Stimulated activated CD4-positive, alpha-beta T cell treated with anti-CD3 and anti-CD28 coated beads, Interleukin-1b, Interleukin-23, amount 100 ng/mL, for 1 hour (primary cell): Measurements from ENCODE around the gene SOST.

ENCODE experiments used
- DNase-seq, 2 donors: peaks; one replicate each; pipeline ENCODE4 v3.0.0-alpha.2; 2020; ENCODE audit warnings: low read depth in 2 of 2

The SOST gene

DNA sequence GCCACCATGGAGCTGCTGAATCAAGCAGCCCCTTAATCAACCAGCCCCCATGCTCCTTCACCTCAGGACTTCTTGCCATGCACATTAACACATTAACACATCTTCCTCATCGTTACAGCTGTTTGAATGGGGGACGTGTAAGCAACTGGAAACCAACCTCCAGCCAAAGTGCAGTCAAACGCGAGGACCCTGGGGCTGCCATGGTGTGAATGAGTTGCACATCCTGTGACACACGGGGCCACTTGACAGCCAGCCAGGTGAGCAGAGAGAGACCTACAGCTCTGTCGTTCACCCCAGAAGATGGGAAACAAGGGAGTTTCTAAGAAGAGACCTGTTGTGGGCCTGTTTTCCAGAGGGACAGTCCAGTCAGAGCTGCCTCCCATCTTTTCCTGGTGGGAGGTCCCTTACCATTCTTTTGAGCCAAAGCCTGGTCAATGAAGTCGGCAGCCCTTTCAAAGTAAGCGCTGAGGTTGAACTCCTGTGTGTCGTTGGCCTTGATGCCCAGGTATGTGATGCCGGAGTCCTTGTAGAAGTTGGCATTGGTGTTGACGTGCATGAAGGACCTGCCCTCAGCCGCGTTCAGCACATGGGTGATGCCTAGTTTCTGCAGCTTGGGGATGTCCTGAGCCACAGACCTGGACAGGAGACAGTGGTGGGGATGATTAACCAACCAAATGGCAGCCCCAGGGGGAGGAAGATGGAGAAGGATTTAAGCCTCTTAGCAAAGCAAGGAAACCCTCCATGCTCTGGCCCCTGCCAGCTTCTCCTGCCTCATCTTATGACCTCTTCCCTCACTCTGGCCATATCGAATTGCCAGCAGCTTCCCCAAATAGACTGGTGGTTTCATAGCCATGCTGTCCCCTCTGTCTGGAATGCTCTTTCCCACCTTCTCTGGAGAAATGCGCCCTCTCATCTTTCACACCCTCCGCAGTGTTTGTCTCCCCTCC lies 16.0 kb upstream of the SOST start:
- no peak for DNase-seq

GRCh38 chr17:43772877-43773648 lies 14.5 kb upstream of the SOST start:
- DNase-seq: no peak

GRCh38 chr17:43771463-43771862 lies 12.9 kb upstream of the SOST start:
- no peak for DNase-seq

DNA sequence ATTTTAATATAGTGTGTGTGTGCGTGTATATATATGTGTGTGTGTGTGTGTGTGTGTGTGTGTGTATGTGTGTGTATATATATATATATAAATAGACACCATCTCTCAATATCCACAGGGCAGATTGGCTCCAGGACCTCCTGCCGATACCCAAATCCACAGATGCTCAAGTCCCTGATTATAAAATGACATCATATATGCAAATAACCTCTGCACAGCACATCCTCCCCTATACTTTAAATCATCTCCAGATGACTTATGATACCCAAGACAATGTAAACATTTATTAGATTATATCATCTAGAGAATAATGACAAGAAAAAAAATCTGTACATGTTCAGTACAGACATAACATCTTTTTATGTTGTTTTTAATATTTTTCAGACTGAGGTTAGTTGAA lies 12.4 kb upstream of the SOST start:
- DNase-seq: no peak

DNA sequence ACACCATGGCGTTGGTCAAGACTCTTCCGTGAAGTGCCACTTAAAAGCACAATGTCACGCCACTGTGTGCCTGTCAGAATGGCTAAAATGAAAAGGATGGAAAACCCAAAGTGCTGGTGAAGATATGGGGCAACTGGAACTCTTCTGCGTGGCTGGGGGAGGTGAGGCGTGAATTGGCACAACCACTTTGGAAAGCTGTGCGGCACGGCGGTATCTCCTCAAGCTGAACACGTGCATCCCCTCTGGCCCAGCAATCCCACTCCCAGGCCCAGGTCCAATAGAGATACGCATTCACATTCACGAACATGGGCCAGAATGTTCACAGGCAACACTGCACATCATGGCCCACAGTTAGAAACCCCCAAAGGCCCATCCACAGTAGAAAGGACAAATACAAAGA lies 11.3 kb upstream of the SOST start:
- DNase-seq: no peak

DNA sequence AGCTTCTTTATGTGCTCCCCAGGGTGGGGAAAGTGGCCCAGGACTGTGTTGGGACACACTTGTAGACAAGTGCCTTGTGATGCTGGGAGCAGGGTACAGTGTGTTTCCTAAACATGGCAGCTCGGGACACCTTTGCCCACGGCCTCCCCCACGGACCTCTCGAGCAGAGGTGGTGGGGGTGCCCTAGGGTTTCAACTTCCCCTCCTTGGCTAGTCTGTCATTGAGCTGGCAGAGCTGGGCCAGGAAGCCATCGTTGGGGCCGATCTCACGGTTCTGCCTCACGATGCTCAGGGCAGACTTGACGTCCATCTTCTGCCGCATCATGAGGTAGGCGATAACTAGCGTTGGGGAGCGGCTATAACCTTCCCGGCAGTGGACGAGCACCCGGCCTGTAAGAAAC lies 10.8 kb upstream of the SOST start:
- DNase-seq: no peak

- no peak for DNase-seq
These were observed 10.4 kb upstream of the SOST start for GRCh38 chr17:43768943-43769342.

DNA sequence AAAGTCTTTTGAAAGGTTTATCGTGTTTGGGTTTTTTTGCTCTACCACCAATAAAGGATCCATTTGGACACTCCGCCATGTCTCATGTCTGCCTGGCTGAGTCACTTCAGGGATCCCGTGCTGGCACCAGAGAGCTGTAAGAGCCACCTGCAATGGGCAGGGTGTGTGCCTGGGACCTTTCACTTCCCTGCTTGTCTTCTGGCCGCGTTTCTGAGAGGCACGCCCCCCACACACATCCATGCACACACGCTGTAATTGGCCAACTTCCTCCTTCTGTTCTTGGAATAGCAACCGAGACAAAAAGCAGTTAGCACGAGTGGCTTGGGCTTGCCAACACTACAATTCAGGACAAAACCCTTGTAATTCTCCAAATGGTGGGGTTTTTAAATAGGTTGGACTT lies 9.8 kb upstream of the SOST start:
- DNase-seq: no peak

DNA sequence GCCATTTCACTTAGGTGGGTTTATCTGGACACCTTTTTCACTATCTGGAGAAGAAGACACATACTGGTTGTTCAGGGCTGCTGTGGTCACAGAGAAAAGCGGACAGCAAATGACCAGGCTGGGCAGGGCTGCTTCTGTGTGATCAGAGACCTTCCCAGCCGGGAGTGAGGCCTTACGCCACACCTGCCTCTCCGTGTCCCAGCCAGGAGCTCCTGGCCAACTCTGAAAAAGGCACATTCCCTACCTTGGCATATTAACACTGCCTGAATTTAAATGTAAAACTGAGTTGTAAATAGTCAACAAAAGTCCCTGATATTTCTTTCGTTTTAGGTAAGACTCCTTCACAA lies 9.1 kb upstream of the SOST start:
- no peak for DNase-seq

DNA sequence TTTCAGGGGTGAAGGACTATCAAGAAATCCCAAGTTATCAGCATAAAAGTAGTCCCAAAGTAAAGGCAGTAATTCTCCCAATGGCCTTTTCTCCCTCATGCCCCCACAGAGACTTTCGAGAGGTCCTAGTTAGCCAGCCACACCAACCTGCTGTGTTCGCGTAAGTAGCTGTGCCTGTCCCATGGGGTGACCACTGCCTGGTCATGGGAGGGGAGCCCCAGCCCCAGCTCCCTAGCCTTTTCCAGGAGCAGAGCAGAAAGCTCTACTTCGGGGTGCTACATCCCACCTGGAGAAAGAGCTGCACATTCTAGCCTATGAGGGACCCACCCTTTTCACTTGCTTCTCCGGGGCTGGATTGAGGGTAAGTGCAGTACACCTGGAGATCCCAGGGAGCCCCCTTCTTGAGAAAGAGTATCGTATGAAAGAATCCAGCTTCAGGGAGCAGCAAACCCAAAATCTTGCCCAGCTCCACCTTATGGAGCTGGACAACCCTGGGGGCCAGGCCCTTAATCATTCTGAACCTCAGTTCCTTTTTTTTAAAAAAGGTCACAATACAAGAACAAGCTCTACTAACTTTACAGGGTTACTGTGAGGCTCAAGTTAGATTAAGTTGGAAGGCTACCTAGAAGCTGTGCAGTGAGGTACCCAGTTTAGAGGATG lies 8.6 kb upstream of the SOST start:
- DNase-seq: no peak

GRCh38 chr17:43766413-43767052 lies 7.9 kb upstream of the SOST start:
- DNase-seq: peak in 1 of 2 donors; percentile 30

DNA sequence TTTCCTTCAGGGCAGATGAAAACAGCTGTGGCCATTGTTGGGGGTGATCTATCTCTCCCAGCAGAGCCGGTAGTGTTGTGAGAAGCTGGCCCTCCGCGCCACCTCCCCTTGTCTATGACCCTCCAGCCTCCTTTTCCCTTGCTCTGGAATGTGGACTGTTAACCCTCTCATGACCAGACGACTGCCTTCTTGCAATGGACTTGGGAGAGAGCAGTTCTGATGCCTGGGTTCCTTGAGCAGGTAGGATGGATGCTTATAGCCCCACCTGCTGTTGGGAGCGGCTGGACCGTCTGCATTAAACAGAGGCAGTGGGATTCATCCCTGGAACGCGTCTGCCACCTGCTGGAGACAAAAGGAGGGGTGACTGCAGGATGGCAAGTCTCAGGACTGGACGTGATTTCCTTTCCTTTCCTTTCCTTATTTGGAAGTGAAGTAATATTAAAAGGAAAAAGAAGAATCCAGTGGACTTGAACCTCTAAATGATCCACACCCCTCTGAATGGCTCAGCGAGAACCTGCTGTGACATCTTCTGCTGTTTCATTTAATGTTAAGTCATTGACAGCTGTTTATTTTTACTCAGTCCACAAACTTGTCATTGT lies 1.8 kb upstream of the SOST start:
- peak; percentile 70 to 86 for DNase-seq

GRCh38 chr17:43759836-43760235 lies 1.2 kb upstream of the SOST start:
- DNase-seq: no peak

DNA sequence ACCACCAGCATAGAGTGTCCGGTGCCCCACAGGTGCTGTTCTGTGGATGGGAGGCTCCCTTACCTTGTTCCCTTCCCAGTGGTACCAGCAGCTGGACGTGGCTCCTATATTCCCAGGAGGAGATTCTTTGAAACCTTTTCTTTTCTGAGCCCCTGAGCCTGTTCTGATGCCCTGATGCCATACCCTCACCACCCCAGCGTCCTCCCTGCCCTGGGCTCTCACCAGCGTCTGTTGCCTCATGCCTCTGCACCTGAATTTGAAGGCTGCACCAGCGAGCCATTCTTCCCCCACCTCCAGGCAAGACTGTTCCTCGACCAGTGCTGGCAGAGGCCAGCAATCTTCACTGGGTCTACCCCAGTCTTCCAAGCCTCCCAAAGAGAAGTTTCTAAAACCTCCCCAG lies 505 bp downstream of the SOST start:
- DNase-seq: no peak

GRCh38 chr17:43757171-43757660 lies 1.4 kb downstream of the SOST start:
- no peak for DNase-seq

- no peak for DNase-seq
These were observed 2.4 kb downstream of the SOST start for GRCh38 chr17:43756201-43756600.

DNA sequence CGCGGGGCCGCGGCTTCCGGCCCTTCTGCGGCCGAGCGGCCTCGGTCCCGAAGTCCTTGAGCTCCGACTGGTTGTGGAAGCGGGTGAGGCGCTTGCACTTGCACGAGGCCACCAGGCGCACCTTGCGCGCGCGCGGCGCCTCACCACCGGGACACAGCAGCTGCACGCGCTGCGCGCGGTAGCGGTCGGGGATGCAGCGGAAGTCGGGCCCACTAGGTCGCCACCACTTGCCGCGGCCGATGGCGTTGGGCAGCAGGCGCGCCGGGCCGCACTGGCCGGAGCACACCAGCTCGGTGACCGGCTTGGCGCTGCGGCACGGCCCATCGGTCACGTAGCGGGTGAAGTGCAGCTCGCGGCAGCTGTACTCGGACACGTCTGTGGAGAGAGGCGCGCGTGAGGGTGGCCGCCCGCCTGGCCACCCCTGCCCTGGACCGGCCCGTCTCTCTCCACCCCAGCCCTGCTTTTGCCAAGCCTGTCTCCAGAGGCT lies 3.2 kb downstream of the SOST start:
- DNase-seq: no peak

DNA sequence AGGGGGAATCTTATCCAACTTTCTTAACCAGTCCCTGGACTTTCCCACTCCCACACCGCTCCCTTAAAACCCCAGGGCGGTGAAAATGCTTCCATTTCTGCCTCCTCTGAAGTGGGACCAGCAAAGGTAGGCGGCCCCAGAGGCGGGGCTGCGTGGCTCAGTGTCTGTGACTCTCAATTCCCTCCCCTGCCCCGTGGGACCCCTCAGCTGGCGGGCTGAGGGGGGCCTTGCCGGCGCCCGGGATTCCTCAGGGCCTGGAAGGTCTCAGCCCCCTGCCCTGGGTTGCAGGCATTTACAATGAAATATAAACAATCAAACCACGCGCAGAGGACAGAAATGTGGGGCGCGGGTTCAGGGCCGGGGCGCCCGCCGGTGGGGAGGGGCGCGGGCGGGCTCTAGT lies 3.6 kb downstream of the SOST start:
- no peak for DNase-seq

- no peak for DNase-seq
These were observed 5.0 kb downstream of the SOST start for GRCh38 chr17:43753493-43754129.

GRCh38 chr17:43750153-43750552 lies 8.4 kb downstream of the SOST start:
- DNase-seq: no peak

DNA sequence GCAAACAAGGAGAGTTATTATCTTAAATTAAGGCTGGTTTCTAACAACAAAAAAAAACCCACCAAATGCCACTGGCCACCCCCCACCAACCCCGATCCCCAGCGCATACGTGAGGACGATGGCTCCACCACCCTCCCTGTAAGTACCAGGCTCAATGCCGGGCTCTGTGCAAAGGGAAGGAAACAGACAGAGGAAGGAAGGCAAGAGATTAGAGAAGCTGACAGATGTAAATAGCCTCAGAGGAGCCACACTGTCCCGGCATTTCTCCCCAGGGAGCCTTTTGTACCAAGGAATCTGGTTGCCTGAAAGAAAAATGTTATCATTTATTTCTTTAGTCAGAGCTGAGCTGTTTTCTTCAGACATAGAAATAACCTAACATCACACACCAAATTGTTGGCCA lies 13.1 kb downstream of the SOST start:
- DNase-seq: no peak
